ENCODE results near the gene STARD5.
"Not testable (repeated sequence)": the region's sequence is repeated elsewhere in the genome, so short reads cannot be mapped to it uniquely, and the experiment has no call there.

STARD5 gene

GRCh38 chr15:81337241-81337640, 13.3 kb upstream of the STARD5 start:
- no peak for DNase-seq (ENCODE audit: low read depth)

- DNase-seq (ENCODE audit: low read depth) = no peak
These were observed 12.6 kb upstream of the STARD5 start for GRCh38 chr15:81336568-81336967.

GRCh38 chr15:81335631-81336030, 11.7 kb upstream of the STARD5 start:
- no peak for DNase-seq (ENCODE audit: low read depth)

- no peak for DNase-seq (ENCODE audit: low read depth)
These were observed 11.0 kb upstream of the STARD5 start for GRCh38 chr15:81334768-81335435.

- no peak for DNase-seq (ENCODE audit: low read depth)
These were observed 9.4 kb upstream of the STARD5 start for GRCh38 chr15:81333363-81333762.

GRCh38 chr15:81332326-81332725, 8.4 kb upstream of the STARD5 start:
- DNase-seq (ENCODE audit: low read depth) = no peak

- no peak for DNase-seq (ENCODE audit: low read depth)
These were observed 7.7 kb upstream of the STARD5 start for GRCh38 chr15:81331600-81331999.

GRCh38 chr15:81331141-81331540, 7.2 kb upstream of the STARD5 start:
- DNase-seq (ENCODE audit: low read depth) = not testable (repeated sequence)

GRCh38 chr15:81330366-81331090, 6.6 kb upstream of the STARD5 start:
- peak; percentile 78 for DNase-seq (ENCODE audit: low read depth)

- no peak for DNase-seq (ENCODE audit: low read depth)
These were observed 5.5 kb upstream of the STARD5 start for GRCh38 chr15:81329446-81329845.

GRCh38 chr15:81327516-81327915, 3.6 kb upstream of the STARD5 start:
- no peak for DNase-seq (ENCODE audit: low read depth)

- no peak for DNase-seq (ENCODE audit: low read depth)
These were observed 2.7 kb upstream of the STARD5 start for GRCh38 chr15:81326466-81327212.

GRCh38 chr15:81323559-81323943, 390 bp downstream of the STARD5 start:
- DNase-seq (ENCODE audit: low read depth) = no peak

- DNase-seq (ENCODE audit: low read depth) = no peak
These were observed 1.2 kb downstream of the STARD5 start for GRCh38 chr15:81322676-81323253.

- no peak for DNase-seq (ENCODE audit: low read depth)
These were observed 2.3 kb downstream of the STARD5 start for GRCh38 chr15:81321667-81322066.

GRCh38 chr15:81317642-81318017, 6.3 kb downstream of the STARD5 start:
- no peak for DNase-seq (ENCODE audit: low read depth)

- no peak for DNase-seq (ENCODE audit: low read depth)
These were observed 7.7 kb downstream of the STARD5 start for GRCh38 chr15:81316267-81316666.

GRCh38 chr15:81315452-81316175, 8.3 kb downstream of the STARD5 start:
- DNase-seq (ENCODE audit: low read depth) = no peak

- DNase-seq (ENCODE audit: low read depth) = no peak
These were observed 9.6 kb downstream of the STARD5 start for GRCh38 chr15:81314378-81314777.

GRCh38 chr15:81313686-81314085, 10.3 kb downstream of the STARD5 start:
- DNase-seq (ENCODE audit: low read depth) = no peak

GRCh38 chr15:81312790-81313543, 11.0 kb downstream of the STARD5 start:
- DNase-seq (ENCODE audit: low read depth) = no peak

Measured in CMK (cell line).